Measurements from ENCODE around the gene FAF1.

DNA sequence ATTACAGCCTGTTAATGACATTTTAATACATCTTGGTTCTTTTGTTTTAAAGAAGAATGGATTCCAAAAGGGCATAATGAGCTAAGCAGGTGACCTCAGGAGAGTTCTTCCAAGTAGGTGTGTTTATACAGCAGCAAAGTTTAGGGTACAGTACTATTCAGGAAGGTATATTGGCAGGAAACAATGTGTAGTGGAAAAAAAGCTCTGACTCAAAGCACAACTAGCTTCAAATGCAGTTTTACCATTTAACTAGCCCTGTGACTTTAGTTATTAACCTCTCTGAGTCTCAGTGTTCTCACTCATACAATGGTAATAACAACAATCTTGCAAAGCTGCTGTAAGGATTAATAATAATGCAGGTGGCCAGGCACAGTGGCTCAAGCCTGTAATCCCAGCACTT lies 29.9 kb downstream of the FAF1 start:
- TF ChIP-seq, protein P1, sequence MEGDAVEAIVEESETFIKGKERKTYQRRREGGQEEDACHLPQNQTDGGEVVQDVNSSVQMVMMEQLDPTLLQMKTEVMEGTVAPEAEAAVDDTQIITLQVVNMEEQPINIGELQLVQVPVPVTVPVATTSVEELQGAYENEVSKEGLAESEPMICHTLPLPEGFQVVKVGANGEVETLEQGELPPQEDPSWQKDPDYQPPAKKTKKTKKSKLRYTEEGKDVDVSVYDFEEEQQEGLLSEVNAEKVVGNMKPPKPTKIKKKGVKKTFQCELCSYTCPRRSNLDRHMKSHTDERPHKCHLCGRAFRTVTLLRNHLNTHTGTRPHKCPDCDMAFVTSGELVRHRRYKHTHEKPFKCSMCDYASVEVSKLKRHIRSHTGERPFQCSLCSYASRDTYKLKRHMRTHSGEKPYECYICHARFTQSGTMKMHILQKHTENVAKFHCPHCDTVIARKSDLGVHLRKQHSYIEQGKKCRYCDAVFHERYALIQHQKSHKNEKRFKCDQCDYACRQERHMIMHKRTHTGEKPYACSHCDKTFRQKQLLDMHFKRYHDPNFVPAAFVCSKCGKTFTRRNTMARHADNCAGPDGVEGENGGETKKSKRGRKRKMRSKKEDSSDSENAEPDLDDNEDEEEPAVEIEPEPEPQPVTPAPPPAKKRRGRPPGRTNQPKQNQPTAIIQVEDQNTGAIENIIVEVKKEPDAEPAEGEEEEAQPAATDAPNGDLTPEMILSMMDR (IDR thresholded peaks at IDR 0.05): no peak
- TF ChIP-seq POLR2A (IDR thresholded peaks at IDR 0.05): no peak
- TF ChIP-seq EP300 (IDR thresholded peaks at IDR 0.05): no peak

Measured in ovary (tissue), 3 donors.